ENCODE results near the gene FOXP1.

GRCh38 chr3:71136276-71136675, 447.3 kb downstream of the FOXP1 start:
- no peak for TF ChIP-seq FOXA1 (IDR thresholded peaks at IDR 0.05)
- TF ChIP-seq FOXM1 (IDR thresholded peaks at IDR 0.05; ENCODE audit: borderline replicate concordance) = no peak
- TF ChIP-seq ARNT (IDR thresholded peaks at IDR 0.05) = no peak
- no peak for TF ChIP-seq HDGF (IDR thresholded peaks at IDR 0.05; ENCODE audit: borderline replicate concordance)
- no peak for TF ChIP-seq SUZ12 (IDR thresholded peaks at IDR 0.05)
- TF ChIP-seq LEF1 (IDR thresholded peaks at IDR 0.05; ENCODE audit: borderline replicate concordance) = no peak
- no peak for TF ChIP-seq NFRKB (IDR thresholded peaks at IDR 0.05)
- TF ChIP-seq FOXK2 (IDR thresholded peaks at IDR 0.05) = no peak
- no peak for TF ChIP-seq PKNOX1 (IDR thresholded peaks at IDR 0.05)
- TF ChIP-seq CTBP1 (IDR thresholded peaks at IDR 0.05; ENCODE audit: borderline replicate concordance) = no peak
- TF ChIP-seq BHLHE40 (IDR thresholded peaks at IDR 0.05; ENCODE audit: borderline replicate concordance) = no peak
- no peak for TF ChIP-seq TARDBP (IDR thresholded peaks at IDR 0.05)
- TF ChIP-seq ZNF384 (IDR thresholded peaks at IDR 0.05) = no peak
- no peak for TF ChIP-seq SP1 (IDR thresholded peaks at IDR 0.05)

Data from HEK293T (cell line).